Putamen (tissue), 1 donor: ENCODE results near the gene TNFSF8.

ENCODE experiments used
- DNase-seq: peaks from one replicate; pipeline ENCODE4 v3.0.0-alpha.2; 2016; ENCODE audit warnings: low spot score

The TNFSF8 gene

DNA sequence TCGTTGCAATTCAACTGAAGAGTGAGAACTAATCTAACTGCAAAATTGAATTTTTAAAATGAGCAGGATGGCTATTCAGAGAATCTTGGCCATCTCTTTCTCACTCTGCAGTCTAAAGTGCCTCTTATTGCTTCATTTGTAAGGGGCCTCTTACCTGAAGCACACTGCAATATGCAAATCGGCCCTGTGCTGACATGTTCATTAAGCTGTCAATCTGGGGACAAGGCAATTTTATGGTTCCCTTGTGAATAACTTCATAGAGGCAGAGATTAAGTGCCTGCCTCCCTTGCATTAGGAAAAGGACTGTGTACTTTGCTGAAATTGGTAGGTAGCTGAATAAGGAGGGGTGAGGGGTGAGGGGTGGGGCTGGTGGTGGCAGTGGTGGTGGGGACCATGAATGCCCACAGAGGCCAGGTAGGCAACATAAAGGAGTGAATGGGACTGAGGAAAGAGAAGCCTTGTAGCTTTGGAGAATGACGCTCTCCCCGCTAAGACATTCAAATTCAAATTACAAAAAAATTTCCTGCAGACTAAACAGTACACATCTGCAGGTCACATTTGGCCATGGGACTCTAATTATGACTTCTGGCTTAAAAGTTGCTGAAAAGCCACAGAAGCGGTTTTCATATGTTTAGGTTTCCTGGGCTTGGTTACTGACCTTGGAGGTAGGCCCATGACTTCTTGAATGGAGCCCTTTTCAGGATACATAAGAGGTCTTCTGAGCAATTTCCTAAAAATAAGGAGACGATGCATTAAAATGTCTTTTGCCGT is 25.0 kb downstream of the TNFSF8 start:
- DNase-seq: no peak

DNA sequence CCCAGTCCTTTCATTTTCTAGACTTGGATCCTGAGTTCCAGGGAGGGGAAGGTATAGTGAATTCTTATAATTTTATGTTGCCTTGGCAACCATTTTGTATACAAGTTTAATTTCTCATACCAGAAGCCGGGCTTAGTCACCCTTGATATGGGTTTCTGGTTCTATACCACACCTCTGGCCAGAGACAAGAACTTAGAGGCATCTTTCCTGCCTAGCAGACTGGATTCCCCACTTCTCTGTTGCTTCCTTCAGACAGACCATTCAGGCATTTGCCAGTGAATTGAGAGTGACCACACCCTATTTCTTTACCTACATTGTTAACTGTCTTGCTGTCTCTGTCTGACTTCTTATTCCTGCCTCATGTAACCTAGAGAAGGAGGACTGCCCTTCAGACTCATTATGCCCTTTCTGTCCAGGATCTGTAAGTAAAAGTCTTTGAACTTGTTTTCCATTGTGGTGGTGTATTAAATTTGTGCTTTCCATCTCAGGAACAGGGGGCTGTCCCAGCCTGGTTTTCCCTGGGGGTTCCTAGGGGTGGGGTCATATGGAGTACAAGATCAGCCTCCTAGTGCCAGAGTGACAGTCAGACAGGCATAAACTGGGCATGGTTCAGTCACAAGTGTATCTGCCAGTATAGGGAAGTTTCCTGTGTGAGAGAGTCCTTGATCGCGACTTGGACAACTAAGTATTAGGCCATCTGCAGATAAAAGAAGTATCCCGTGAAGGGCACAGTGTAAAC is 27.4 kb downstream of the TNFSF8 start:
- no peak for DNase-seq

DNA sequence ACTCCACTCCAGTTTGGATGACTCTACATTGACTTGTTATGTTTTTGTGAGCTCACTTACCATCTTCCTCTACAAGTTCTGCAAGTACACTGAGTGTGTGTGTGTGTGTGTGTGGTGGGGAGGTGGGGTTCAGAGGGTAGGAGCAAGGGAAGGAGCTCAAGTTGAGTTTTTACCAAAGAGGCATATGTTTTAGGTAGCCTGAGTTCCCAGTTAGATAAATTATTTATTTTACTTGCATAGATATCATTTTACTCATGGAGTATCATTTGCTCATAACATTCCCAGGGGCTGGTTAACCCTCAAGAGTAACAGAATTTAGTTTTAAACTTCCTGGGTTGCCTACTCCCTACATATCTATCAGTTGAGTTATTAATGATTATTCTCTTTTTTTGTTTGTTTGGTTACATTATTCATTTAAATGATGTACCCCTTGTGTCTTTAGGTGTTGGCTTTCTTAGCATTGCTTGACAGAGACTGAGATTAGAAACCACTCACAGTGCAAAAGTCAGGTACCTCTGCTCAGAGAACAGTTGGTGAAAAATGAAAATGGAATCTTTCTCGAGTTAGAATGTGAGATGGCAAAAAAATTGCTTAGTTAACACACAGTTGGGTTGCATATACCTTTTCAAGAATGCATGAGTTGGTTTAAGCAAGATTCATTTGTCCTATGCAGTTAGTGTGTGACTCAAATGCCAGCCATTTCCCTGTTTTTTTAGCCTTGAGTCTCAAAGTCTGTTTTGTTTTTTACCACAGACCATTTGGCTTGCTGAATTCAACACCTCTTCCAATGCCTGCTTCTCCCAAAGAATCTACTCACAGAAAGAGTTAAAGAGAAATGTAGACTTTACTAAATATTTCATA is 29.2 kb downstream of the TNFSF8 start:
- DNase-seq: no peak

DNA sequence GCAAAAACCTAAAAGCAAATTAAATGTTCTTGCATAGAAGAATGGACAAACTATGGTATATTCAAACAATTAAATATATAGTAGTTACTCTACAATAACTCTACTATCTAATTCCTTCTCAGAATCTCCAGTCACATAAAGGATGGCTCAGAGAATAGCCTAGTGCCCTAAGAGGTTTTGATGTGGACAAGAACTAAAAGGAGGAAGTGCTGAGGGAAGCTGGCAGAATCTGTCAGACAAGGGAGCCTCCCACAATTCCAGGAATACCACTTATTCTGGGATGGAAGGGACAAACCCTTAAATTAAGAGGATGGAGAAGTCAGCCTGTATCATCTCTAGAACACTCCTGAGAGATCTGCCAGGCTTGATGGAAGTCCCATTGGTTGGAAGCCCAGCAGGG is 30.4 kb downstream of the TNFSF8 start:
- no peak for DNase-seq

DNA sequence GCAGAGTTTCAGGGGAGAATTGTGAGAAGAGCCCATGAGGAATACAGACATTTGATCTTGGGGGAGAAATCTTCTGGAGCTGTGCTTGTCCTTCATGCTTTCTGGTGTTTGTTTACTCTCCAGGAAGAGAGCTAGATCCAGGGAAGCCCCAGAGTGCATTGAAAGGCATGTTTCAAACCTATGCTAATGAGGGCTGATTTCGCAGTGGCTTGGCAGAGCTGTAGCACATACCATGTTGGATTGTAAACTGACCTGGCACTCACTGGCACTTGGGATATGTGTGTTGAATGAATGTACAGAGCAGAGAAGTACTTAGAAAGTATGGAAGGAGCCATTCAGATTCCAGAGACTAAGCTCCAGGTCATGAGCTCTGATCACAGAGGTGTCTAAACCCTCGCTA is 30.9 kb downstream of the TNFSF8 start:
- no peak for DNase-seq

DNA sequence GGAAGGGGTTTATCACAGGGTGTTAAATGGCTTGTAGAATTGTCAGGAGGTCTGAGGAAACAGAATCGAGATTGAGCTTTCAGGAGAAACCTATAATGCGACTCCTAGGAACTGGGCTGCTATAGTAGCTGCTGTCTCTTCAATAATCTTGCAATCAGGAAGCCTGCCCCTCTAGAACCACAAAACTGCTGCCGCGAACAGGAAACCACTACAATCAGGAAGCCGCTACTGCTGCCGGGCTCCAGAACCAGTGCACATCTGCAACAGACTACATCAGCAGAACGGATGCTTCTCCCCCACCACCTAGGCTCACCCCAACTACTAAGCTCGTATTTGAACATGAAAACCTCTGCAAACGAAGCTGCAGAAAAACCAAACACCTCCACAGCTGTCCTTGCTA is 31.6 kb downstream of the TNFSF8 start:
- peak; percentile 28 for DNase-seq

DNA sequence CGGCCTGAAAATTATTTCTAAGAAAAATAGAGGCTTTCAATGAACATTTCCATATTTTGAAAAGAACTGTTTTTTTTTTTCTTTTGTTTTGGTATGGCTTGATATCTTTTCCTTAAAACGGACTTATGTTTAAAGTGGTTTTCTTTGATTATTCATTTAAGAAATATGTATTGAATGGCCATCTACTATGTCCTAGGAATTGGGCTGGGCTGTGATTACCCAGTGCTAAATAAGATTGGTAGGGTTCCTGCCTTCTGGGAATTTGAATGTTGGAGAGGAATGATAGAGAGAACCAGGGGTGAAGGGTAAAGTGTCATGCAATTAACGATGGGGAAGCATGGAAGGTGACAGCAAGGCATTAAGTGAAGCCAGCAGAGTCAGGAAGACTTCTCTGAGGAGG is 33.2 kb downstream of the TNFSF8 start:
- DNase-seq: no peak

DNA sequence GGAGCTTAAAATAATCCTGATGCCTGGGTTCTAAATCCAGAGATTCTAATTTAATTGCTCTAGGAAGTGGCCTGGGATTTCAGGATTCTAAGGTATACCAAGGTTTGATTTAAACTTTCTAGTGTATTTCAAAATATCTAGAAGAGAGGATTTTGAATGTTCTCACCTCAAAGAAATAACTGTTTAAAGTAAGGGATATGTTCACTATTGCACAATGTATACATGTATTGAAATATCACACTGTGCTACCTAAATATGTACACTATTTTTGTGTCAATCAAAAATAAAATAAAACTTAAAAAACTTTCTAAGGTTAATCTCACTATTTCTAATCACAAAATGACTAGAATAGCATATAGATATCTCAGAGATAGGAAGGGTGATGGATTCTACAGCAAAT is 34.0 kb downstream of the TNFSF8 start:
- DNase-seq: no peak

DNA sequence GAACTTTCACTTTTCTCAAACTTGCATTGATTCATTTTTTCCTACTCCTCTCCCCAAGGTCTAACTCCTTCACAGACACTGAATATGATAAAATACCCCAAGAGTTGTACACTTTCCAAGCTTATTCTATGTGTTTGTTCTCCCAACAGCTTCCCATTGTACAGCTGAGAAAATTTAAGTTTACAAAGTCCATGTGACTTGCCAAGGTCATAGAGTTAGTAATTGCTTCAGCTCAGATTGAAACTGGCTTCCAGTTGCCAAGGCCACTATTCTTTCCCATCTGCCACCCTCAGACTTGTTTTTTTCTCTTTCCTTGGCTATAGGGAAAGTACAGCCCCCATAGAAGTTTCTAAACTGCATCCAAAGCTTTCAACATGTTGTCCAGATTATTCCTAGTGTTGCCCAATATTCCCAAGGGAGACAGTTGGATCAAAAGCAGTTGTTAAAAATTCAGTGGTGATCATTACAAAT is 34.8 kb downstream of the TNFSF8 start:
- no peak for DNase-seq

DNA sequence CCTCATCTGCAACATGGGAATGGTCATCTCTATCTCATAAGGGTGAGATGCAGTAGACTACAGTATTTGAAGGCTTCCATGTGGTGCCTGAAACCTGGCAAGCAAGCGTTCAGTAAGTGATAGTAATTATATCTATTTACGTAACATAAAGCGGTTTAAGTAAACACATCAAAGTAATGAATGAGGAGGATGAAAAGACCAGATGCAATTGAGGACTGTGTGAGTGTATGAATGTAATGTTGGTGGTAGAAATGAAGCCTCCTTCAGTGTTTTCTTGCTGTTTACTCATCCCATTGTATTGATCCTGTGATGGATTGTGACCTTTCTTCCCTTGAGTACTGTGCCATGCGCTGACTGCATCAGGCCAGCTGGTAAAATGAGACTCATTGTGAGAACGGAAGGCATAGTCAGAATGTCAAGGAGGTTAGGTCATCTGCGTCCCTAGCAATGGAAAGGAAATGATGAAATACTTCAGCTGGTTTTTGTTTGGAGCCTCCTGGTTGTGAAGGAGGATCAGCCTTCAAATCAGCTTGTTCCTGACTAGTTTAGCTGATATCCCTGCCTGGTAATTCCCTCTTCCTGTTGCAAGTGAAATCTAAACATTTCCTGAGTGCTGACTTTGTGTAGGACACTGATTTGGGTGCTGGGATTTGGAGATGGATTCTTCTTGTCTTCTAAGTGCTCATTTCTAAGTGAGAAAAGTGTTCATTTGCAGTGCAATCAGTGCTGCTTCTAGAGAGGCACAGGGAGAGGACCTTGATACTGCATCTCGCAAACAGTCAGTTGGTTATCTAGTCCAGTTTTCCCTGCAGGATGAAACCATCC is 35.6 kb downstream of the TNFSF8 start:
- DNase-seq: no peak

DNA sequence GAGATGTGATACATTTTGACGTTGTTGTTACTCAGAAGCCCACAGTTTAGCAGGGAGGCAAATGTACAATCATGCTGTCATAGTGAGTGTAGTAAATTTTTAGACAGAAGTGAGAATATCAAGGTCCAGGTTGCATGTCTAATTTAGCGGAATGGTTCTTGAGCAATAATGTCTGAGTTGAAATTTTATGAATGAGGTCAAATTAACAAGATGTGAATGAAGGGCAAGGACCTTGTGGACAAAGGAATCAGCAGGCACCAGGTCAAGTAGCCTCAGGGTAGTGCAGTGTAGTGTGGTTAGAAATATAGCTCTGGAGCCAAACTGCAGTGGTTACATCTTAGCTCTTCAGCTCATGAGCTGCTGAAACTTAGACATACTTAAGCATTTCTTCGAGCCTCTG is 36.2 kb downstream of the TNFSF8 start:
- DNase-seq: no peak

DNA sequence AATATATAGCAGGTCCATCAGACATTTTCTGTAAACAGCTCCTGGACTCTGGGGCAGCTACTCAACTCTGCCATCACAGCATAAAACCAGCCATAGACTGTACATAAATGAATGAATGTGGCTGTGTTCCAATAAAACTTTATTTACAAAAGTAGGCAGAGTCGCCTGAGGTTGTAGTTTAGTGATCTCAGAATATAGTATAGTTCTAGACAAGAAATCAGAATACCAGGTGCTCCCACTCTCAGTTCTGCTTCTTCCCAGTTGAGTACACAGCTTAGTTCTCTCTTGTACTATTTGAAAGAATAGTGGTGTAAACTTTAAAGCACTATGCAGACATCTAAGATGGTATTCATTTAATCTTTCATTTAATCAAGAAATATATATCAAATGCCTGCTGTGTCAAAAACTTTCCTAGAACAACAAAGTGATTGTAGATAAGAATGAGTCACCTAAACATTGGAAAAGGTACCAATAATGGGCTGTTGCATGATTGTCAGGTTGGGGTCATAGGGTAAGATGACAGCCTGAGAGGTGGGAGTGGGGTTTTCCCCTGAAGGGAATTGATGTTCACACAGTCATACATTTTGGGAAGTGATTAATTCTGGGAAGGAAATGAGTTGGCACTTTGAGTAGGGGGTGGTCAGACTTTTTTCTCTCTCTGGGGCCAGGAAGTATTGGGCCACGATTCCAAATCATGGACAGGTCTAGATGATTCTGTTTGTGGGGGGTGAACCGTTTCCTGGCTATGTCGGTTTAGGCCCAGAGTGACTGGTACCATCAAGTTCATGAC is 37.0 kb downstream of the TNFSF8 start:
- DNase-seq: no peak

DNA sequence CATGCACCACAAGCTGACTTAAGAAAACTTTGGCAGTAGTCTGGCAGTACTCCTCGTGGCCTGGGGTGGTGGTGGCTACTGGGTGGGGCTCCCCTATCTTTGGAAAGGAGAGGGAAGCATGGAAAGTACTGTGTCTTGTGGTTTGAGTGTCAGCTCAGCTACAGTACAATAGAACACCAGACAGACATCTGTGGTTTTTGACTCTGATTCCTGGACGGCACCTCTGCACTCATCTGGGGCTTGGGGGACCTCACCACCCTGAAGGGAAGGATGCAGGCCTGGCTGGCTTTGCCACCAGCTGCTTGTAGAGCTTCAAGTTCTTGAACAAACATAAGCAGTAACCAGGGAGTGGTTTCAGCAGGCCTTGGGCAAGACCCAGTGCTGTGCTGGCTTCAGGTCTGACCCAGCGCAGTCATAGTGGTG is 40.6 kb downstream of the TNFSF8 start:
- no peak for DNase-seq

DNA sequence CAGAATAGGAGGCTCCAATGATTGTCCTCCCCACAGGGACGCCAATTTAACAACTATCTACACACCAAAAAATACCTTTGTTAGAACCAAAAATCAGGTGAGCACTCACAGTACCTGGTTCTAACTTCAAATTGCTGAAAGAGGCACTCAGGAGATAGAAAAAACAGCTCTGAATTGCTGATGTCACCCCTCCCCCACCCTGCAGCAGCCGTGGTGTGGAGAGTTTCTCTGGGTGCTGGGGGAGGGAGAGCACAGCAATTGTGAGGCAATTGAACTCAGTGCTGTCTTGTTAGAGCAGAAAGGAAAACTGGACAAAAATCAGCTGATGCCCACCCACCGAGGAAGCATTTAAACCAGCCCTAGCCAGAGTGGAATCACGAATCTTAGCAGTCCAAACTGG is 41.8 kb downstream of the TNFSF8 start:
- DNase-seq: no peak

DNA sequence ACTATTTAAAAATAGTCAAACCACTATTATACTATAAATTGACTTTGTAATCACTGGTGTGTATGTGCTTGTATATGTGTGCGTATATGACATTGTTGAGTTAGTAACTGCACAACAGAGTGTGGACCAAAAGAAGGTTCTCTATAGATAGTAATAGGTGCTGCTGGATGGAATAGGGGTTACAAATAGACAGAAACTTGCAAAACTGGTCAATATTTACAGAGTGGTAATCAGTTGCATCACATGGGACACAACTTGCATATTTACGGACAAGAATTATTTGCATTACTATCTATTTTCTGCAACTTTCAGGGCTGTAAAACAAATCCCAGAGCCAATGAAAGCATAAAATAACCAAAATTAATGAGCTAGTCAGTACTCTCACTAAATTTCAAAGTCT is 42.4 kb downstream of the TNFSF8 start:
- DNase-seq: no peak

DNA sequence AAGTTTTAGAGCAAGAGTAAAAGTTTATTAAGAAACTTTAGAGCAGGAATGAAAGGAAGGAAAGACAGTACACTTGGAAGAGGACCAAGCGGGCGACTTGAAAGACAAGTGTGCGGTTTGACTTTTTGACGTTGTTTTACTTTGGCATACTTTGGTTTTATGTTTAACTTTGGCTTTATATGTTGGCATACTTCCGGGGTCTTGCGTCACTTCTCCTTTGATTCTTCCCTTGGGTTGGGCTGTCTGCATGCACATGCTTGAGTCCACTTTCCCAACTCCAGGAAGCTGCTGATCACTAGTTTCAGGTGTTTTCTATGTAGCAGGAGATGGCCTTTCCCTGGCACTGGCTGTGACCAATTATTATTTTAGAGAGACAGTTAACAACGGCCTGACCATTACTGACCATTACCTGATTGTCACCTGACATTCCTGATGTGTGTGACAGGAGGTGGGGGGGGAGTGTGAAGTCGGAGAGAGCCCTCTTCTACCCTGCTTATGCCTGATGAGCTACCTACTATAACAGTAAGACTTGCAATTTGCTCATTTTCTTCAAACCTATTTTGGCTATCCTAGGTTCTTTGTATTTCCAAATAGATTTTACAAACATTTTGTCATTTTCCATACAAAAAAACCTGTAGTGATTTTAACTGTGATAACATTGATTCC is 45.5 kb downstream of the TNFSF8 start:
- DNase-seq: no peak

DNA sequence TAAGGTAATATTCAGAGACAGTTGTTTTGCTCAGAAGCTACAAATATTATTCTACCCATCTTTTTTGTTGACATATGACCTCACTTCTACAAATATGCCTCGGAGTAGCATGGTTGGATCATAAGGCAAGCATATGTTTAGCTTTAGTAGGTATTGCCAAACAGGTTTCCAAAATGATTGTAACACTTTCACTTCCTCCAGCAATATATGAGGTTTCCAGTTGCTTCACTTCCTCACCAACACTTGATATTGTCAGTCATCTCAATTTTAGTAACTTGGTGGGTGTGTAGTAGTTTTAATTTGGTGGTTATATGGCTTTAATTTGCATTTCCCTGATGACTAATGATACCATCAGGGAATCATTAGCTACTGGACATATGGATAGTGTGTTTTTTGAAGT is 46.7 kb downstream of the TNFSF8 start:
- DNase-seq: no peak

DNA sequence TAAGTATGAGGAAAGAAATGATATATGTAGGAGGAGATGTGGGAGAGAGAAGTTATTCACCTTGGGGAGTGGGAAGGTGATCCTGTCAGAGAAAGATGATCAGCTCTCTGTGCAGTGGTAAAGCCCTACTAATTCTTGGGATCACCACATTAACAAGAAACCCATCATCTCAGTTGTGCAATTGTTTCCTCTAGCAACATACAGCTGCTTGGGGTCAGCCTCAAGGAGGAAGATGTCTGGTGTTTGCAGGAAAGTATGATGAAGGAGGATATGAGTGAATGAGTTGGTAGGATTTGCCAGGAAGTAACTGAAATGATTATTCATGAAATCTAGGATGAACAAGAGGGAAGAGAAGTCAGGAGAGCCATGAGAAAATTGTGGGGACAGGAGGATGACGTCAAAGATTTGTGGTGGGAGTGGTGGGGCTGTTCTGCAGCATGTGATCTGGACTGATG is 50.1 kb downstream of the TNFSF8 start:
- peak; percentile 74 for DNase-seq

DNA sequence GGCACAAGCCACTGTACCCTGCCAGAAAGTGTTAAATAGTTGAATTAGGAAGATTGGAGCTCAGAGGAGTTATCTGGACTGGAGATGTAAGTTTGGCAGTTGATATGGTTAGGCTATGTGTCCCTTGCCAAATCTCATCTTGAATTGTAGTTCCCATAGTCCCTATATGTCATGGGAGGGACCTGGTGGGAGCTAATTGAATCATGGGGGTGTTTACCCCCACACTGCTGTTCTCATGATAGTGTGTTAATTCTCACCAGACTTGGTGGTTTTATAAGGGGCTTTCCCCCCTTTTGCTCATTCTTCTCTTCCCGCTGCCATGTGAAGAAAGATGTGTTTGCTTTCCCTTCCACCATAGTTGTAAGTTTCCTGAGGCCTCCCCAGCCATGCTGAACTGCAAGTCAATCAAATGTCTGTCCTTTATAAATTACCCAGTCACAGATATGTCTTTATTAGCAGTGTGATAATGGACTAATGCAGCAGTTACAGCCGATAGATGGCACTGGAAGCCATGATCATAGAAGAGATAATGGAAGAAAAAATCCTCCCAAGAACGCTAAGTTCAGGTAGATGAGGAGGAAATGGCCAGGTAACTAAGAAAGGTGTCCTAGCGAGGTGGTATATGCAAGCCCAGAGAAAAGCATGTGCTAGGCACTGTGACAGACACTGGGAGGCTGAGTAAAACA is 51.4 kb downstream of the TNFSF8 start:
- DNase-seq: no peak

DNA sequence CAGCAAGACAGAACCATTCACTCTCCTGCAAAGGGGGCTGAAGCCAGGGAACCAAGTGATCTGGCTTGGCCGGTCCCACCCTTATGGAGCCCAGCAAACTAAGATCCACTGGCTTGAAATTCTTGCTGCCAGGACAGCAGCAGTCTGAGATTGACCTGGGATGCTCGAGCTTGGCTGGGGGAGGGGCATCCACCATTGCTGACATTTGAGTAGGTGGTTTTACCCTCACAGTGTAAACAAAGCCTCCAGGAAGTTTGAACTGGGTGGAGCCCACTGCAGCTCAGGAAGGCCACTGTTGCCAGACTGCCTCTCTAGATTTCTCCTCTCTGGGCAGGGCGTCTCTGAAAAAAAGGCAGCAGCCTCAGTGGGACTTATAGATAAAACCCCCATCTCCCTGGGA is 60.5 kb downstream of the TNFSF8 start:
- DNase-seq: no peak
